Mucosa of gallbladder (tissue), 1 donor: ENCODE measurements around the gene BCL6. TPM values are rescaled to one million over a fixed set of nuclear protein-coding genes. Genes with fewer than 3 reads are reported as not detected.

Source experiments
- DNase-seq: peaks from one replicate; pipeline ENCODE4 v3.0.0-alpha.2; 2020; ENCODE audit warnings: low spot score
- total RNA-seq: library from RNA; stranded (reverse); gene quantifications from one replicate; pipeline ENCODE4 v1.2.1, GENCODE V29; 2021
- donor health status: DM: no; HTN: no; CAD: no.

BCL6 gene
- total RNA-seq, 1 donor from 2014 or later, result 79.4 TPM

GRCh38 chr3:187739094-187739560 lies 6.1 kb downstream of the BCL6 start:
- DNase-seq, result peak; percentile 38

- DNase-seq, result peak; percentile 93
Observed at GRCh38 chr3:187738331-187739093, 6.8 kb downstream of the BCL6 start.

GRCh38 chr3:187738071-187738330 lies 7.3 kb downstream of the BCL6 start:
- DNase-seq, result no peak

GRCh38 chr3:187737368-187738070 lies 7.7 kb downstream of the BCL6 start:
- peak; percentile 56 for DNase-seq

GRCh38 chr3:187737006-187737367 lies 8.3 kb downstream of the BCL6 start:
- no peak for DNase-seq

GRCh38 chr3:187736418-187736871 lies 8.8 kb downstream of the BCL6 start:
- peak; percentile 26 for DNase-seq

GRCh38 chr3:187735837-187736236 lies 9.4 kb downstream of the BCL6 start:
- DNase-seq, result no peak

GRCh38 chr3:187735383-187735782 lies 9.9 kb downstream of the BCL6 start:
- no peak for DNase-seq

GRCh38 chr3:187734841-187735240 lies 10.4 kb downstream of the BCL6 start:
- no peak for DNase-seq

- DNase-seq, result no peak
Observed at GRCh38 chr3:187733371-187733770, 11.9 kb downstream of the BCL6 start.

- no peak for DNase-seq
Observed at GRCh38 chr3:187729598-187729997, 15.7 kb downstream of the BCL6 start.

GRCh38 chr3:187728940-187729583 lies 16.2 kb downstream of the BCL6 start:
- DNase-seq, result no peak

- no peak for DNase-seq
Observed at GRCh38 chr3:187728248-187728647, 17.0 kb downstream of the BCL6 start.

GRCh38 chr3:187726564-187726963 lies 18.7 kb downstream of the BCL6 start:
- DNase-seq, result no peak

GRCh38 chr3:187725653-187726370 lies 19.5 kb downstream of the BCL6 start:
- DNase-seq, result no peak

- no peak for DNase-seq
Observed at GRCh38 chr3:187725224-187725623, 20.0 kb downstream of the BCL6 start.

GRCh38 chr3:187722206-187722612 lies 23.1 kb downstream of the BCL6 start:
- no peak for DNase-seq

GRCh38 chr3:187721055-187721454 lies 24.2 kb downstream of the BCL6 start:
- no peak for DNase-seq

GRCh38 chr3:187720337-187720670 lies 25.0 kb downstream of the BCL6 start:
- no peak for DNase-seq

GRCh38 chr3:187719628-187720336 lies 25.5 kb downstream of the BCL6 start:
- DNase-seq, result peak; percentile 58

GRCh38 chr3:187718802-187719201 lies 26.5 kb downstream of the BCL6 start:
- DNase-seq, result no peak

GRCh38 chr3:187717572-187717971 lies 27.7 kb downstream of the BCL6 start:
- DNase-seq, result no peak
